Liver (tissue), 9 donors: ENCODE results near the gene CFAP299. TPM values are rescaled to one million over a fixed set of nuclear protein-coding genes. Genes with fewer than 3 reads are reported as not detected.

Source experiments
- DNase-seq: peaks from one replicate; pipeline ENCODE4 v3.0.0-alpha.2; 2017; ENCODE audit warnings: low spot score
- H3K27ac ChIP-seq, 2 donors: one replicate each; pipeline ENCODE4 v1.7.0; 2013; ENCODE audit warnings: inconsistent platforms in 2 of 2, low read length in 2 of 2, control low read depth in 1 of 2, low read depth in 1 of 2, mild to moderate bottlenecking in 1 of 2
- H3K27me3 ChIP-seq, 4 donors: one replicate each; pipeline versions ENCODE4 v1.6.1 to v1.7.0; 2013; ENCODE audit warnings: low read length in 3 of 4, inconsistent platforms in 1 of 4, mild to moderate bottlenecking in 1 of 4, moderate library complexity in 1 of 4; ENCODE audit not compliant: control insufficient read depth in 4 of 4, insufficient read depth in 4 of 4
- H3K36me3 ChIP-seq, 4 donors: one replicate each; pipeline versions ENCODE4 v1.6.1 to v1.7.0; 2013; ENCODE audit warnings: low read length in 3 of 4, mild to moderate bottlenecking in 3 of 4, low read depth in 1 of 4, moderate library complexity in 1 of 4; ENCODE audit not compliant: control insufficient read depth in 4 of 4, insufficient read depth in 3 of 4
- H3K4me1 ChIP-seq, 4 donors: one replicate each; pipeline versions ENCODE4 v1.6.1 to v1.7.0; 2013; ENCODE audit warnings: low read length in 3 of 4, mild to moderate bottlenecking in 3 of 4, moderate library complexity in 1 of 4; ENCODE audit not compliant: control insufficient read depth in 4 of 4, insufficient read depth in 4 of 4
- H3K4me3 ChIP-seq, 3 donors: one replicate each; pipeline versions ENCODE4 v1.6.1 to v1.7.0; 2013; ENCODE audit warnings: low read length in 3 of 3, control low read depth in 1 of 3, low read depth in 1 of 3, mild to moderate bottlenecking in 1 of 3
- H3K9ac ChIP-seq, 2 donors: one replicate each; pipeline ENCODE4 v1.7.0; 2013; ENCODE audit warnings: low read length in 2 of 2, mild to moderate bottlenecking in 2 of 2, moderate library complexity in 2 of 2, control low read depth in 1 of 2, low read depth in 1 of 2
- H3K9me3 ChIP-seq, 4 donors: one replicate each; pipeline versions ENCODE4 v1.6.1 to v1.7.0; 2013; ENCODE audit warnings: low read length in 3 of 4; ENCODE audit not compliant: control insufficient read depth in 4 of 4
- FOXA2 ChIP-seq: IDR thresholded peaks from 2 replicates; pipeline ENCODE4 v1.6.1; 2016; ENCODE audit warnings: antibody characterized with exemption
- GABPA ChIP-seq, 2 donors: IDR thresholded peaks in 1 of 2; conservative IDR thresholded peaks in 1 of 2; 2 replicates each; pipeline ENCODE4 v1.6.1; 2016; ENCODE audit warnings: antibody characterized with exemption in 2 of 2, mild to moderate bottlenecking in 1 of 2, moderate library complexity in 1 of 2
- HNF4A ChIP-seq, 2 donors: conservative IDR thresholded peaks; 2 replicates each; pipeline ENCODE4 v1.6.1; 2016; ENCODE audit warnings: antibody characterized with exemption in 2 of 2, mild to moderate bottlenecking in 2 of 2
- HNF4G ChIP-seq: IDR thresholded peaks from 2 replicates; pipeline ENCODE4 v1.6.1; 2016; ENCODE audit warnings: antibody characterized with exemption
- JUND ChIP-seq, 2 donors: IDR thresholded peaks; 2 replicates each; pipeline ENCODE4 v1.6.1; 2016; ENCODE audit warnings: antibody characterized with exemption in 2 of 2
- RAD21 ChIP-seq, 2 donors: IDR thresholded peaks; 2 replicates each; pipeline ENCODE4 v1.6.1; 2016; ENCODE audit warnings: antibody characterized with exemption in 2 of 2, mild to moderate bottlenecking in 2 of 2
- RXRA ChIP-seq, 2 donors: IDR thresholded peaks; 2 replicates each; pipeline ENCODE4 v1.6.1; 2017 to 2018; ENCODE audit warnings: antibody characterized with exemption in 2 of 2, mild to moderate bottlenecking in 1 of 2
- TAF1 ChIP-seq: conservative IDR thresholded peaks from 2 replicates; pipeline ENCODE4 v1.6.1; 2016; ENCODE audit warnings: antibody characterized with exemption, mild to moderate bottlenecking
- YY1 ChIP-seq: IDR thresholded peaks from 2 replicates; pipeline ENCODE4 v1.6.1; 2016; ENCODE audit warnings: antibody characterized with exemption, mild to moderate bottlenecking
- WGBS: extraction: QIAGEN DNeasy Blood & Tissue Kit; methylation state at CpG from one replicate; pipeline ENCODE4 v1.1.7; 2013; 5-methylcytosine and 5-hydroxymethylcytosine counted together
- polyA plus RNA-seq, 2 donors: library from polyadenylated mRNA; stranded (reverse) in 1 of 2; unstranded in 1 of 2; fragments of 200-250 nt in 1 of 2; fragments of >200 nt in 1 of 2; fragmentation: Nextera tagmentation in 1 of 2; extraction: Ambion mirVana in 1 of 2; gene quantifications; one replicate each; pipeline versions ENCODE4 v1.2.1 to v1.2.3, GENCODE V29; 2013 to 2015
- total RNA-seq, 2 donors: library from RNA; depleted of rRNA; stranded (reverse); fragments of >200 nt; gene quantifications; one replicate each; pipeline ENCODE4 v1.2.3, GENCODE V29; 2014
- TF ChIP-seq, protein P1 (sequence below): IDR thresholded peaks from 2 replicates; pipeline ENCODE4 v1.6.1; 2016; ENCODE audit warnings: antibody characterized with exemption, mild to moderate bottlenecking
- TF ChIP-seq, protein P2 (sequence below): fragments of 150-350 bp; IDR thresholded peaks from 2 replicates; pipeline ENCODE4 v1.5.1; 2017; ENCODE audit warnings: improper control_type of control experiment, low read depth, low read length; ENCODE audit not compliant: missing input control
- TF ChIP-seq, protein P3 (sequence below): IDR thresholded peaks from 2 replicates; pipeline ENCODE4 v1.6.1; 2016; ENCODE audit warnings: antibody characterized with exemption
- donor health status: healthy.
- donor health status: healthy.
- donor health status: healthy.
- donor health status: healthy.
- donor health status: healthy.

Gene CFAP299
- total and polyA plus RNA-seq, 4 donors, result not detected

DNA sequence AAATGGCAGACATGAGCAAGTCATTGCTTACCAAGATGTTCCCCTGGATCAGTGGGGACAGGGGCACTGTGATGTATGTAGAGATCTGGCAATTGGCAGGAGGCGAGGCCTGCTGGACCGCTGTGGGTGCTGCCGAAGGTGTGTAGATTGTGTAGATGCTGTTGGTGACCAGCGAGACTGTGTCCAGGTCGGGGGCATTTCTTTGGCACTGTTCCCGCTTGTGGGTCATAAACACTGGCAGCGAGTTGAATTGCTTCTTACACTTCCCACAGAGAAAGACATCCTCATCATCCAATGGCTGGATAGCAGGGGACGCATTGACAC, 52.7 kb downstream of the CFAP299 start (continued):
- TF ChIP-seq, protein P1, sequence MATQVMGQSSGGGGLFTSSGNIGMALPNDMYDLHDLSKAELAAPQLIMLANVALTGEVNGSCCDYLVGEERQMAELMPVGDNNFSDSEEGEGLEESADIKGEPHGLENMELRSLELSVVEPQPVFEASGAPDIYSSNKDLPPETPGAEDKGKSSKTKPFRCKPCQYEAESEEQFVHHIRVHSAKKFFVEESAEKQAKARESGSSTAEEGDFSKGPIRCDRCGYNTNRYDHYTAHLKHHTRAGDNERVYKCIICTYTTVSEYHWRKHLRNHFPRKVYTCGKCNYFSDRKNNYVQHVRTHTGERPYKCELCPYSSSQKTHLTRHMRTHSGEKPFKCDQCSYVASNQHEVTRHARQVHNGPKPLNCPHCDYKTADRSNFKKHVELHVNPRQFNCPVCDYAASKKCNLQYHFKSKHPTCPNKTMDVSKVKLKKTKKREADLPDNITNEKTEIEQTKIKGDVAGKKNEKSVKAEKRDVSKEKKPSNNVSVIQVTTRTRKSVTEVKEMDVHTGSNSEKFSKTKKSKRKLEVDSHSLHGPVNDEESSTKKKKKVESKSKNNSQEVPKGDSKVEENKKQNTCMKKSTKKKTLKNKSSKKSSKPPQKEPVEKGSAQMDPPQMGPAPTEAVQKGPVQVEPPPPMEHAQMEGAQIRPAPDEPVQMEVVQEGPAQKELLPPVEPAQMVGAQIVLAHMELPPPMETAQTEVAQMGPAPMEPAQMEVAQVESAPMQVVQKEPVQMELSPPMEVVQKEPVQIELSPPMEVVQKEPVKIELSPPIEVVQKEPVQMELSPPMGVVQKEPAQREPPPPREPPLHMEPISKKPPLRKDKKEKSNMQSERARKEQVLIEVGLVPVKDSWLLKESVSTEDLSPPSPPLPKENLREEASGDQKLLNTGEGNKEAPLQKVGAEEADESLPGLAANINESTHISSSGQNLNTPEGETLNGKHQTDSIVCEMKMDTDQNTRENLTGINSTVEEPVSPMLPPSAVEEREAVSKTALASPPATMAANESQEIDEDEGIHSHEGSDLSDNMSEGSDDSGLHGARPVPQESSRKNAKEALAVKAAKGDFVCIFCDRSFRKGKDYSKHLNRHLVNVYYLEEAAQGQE, result no peak

DNA sequence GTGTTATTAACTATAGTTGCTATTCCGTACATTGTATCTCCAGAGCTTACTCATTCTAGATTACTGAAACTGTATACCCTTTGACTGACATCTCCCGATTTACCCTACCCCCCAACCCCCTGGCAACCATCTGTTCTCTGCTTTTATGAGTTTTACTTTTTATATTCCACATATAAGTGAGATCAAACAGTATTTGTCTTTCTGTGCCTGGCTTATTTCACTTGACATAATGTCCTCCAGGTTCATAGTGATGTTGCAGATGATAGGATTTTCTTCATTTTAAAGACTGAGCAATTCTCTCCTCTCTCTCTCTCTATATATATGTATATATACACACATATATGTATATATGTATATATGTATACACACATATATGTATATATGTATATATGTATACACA, 54.6 kb downstream of the CFAP299 start:
- H3K27me3 ChIP-seq, result no peaks in the 10 kb centered on the region
- no peak for DNase-seq
- H3K4me1 ChIP-seq, result no peaks in the 10 kb centered on the region
- no peaks in the 10 kb centered on the region for H3K36me3 ChIP-seq
- H3K9me3 ChIP-seq, result peaks cover 0 to 3% (median 0%) of the 10 kb centered on the region in 4 donors
- 89% methylated on average over 2 of the region's 2 CpGs for WGBS
- TF ChIP-seq, protein P2, sequence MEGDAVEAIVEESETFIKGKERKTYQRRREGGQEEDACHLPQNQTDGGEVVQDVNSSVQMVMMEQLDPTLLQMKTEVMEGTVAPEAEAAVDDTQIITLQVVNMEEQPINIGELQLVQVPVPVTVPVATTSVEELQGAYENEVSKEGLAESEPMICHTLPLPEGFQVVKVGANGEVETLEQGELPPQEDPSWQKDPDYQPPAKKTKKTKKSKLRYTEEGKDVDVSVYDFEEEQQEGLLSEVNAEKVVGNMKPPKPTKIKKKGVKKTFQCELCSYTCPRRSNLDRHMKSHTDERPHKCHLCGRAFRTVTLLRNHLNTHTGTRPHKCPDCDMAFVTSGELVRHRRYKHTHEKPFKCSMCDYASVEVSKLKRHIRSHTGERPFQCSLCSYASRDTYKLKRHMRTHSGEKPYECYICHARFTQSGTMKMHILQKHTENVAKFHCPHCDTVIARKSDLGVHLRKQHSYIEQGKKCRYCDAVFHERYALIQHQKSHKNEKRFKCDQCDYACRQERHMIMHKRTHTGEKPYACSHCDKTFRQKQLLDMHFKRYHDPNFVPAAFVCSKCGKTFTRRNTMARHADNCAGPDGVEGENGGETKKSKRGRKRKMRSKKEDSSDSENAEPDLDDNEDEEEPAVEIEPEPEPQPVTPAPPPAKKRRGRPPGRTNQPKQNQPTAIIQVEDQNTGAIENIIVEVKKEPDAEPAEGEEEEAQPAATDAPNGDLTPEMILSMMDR, result no peak
- TF ChIP-seq HNF4G (no peak), HNF4A (conservative IDR thresholded peaks at IDR 0.05) (no peak), GABPA (IDR thresholded peaks at IDR 0.05 in 1 of 2, conservative IDR thresholded peaks at IDR 0.05 in 1 of 2) (no peak), RAD21 (IDR thresholded peaks at IDR 0.05) (no peak), YY1 (no peak), TAF1 (no peak), RXRA (IDR thresholded peaks at IDR 0.05) (no peak), FOXA2 (no peak), JUND (IDR thresholded peaks at IDR 0.05) (no peak)
- TF ChIP-seq, protein P3, sequence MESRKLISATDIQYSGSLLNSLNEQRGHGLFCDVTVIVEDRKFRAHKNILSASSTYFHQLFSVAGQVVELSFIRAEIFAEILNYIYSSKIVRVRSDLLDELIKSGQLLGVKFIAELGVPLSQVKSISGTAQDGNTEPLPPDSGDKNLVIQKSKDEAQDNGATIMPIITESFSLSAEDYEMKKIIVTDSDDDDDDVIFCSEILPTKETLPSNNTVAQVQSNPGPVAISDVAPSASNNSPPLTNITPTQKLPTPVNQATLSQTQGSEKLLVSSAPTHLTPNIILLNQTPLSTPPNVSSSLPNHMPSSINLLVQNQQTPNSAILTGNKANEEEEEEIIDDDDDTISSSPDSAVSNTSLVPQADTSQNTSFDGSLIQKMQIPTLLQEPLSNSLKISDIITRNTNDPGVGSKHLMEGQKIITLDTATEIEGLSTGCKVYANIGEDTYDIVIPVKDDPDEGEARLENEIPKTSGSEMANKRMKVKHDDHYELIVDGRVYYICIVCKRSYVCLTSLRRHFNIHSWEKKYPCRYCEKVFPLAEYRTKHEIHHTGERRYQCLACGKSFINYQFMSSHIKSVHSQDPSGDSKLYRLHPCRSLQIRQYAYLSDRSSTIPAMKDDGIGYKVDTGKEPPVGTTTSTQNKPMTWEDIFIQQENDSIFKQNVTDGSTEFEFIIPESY, result no peak
- TF ChIP-seq, protein P1, result no peak
- no peak overlapping the region for H3K9ac ChIP-seq
- no peak overlapping the region for H3K27ac ChIP-seq
- H3K4me3 ChIP-seq, result no peak overlapping the region
